Spinal cord (tissue), 10 donors: ENCODE results near the gene CERS4. TPM values are rescaled to one million over a fixed set of nuclear protein-coding genes. Genes with fewer than 3 reads are reported as not detected.
A peak's percentile ranks its signal among the peaks of the same experiment; 100 is the strongest.

Experiments used
- DNase-seq, 6 donors: peaks; one replicate each; pipeline versions ENCODE4 v3.0.0 to v3.0.0-alpha.2; 2013 to 2015; ENCODE audit warnings: low spot score in 6 of 6, low read depth in 4 of 6
- H3K27ac ChIP-seq: one replicate; pipeline ENCODE4 v1.5.1; 2013; ENCODE audit warnings: low read depth, low read length, control low read depth
- H3K27me3 ChIP-seq: one replicate; pipeline ENCODE4 v1.6.1; 2013; ENCODE audit warnings: low read length; ENCODE audit not compliant: control insufficient read depth, insufficient read depth
- H3K36me3 ChIP-seq: one replicate; pipeline ENCODE4 v1.6.1; 2013; ENCODE audit warnings: low read length; ENCODE audit not compliant: control insufficient read depth, insufficient read depth
- H3K4me1 ChIP-seq: one replicate; pipeline ENCODE4 v1.6.1; 2013; ENCODE audit warnings: low read length; ENCODE audit not compliant: control insufficient read depth, insufficient read depth
- H3K4me3 ChIP-seq: one replicate; pipeline ENCODE4 v1.5.1; 2013; ENCODE audit warnings: low read depth, low read length, control low read depth
- H3K9me3 ChIP-seq: one replicate; pipeline ENCODE4 v1.6.1; 2013; ENCODE audit warnings: low read length; ENCODE audit not compliant: control insufficient read depth, insufficient read depth
- WGBS: methylation state at CpG from one replicate; pipeline ENCODE4 v1.1.5; 2013; ENCODE audit warnings: missing lambda C conversion rate; ENCODE audit not compliant: insufficient coverage; 5-methylcytosine and 5-hydroxymethylcytosine counted together
- long read RNA-seq, 4 donors: transcript quantifications; one replicate each; lab custom pipeline, GENCODE V29; 2026
- polyA plus RNA-seq, 2 donors: library from polyadenylated mRNA; unstranded; fragments of 120-200 nt; gene quantifications; one replicate each; pipeline ENCODE4 v1.2.1, GENCODE V29; 2013; ENCODE audit not compliant: insufficient read length in 2 of 2
- total RNA-seq, 2 donors: library from RNA; depleted of rRNA in 1 of 2; stranded (reverse); fragments of 120-200 nt in 1 of 2; fragments of >200 nt in 1 of 2; gene quantifications; one replicate each; pipeline versions ENCODE4 v1.2.3 to v1.2.4, GENCODE V29; 2013 to 2014
- donor health status: healthy.

Gene CERS4, protein sequence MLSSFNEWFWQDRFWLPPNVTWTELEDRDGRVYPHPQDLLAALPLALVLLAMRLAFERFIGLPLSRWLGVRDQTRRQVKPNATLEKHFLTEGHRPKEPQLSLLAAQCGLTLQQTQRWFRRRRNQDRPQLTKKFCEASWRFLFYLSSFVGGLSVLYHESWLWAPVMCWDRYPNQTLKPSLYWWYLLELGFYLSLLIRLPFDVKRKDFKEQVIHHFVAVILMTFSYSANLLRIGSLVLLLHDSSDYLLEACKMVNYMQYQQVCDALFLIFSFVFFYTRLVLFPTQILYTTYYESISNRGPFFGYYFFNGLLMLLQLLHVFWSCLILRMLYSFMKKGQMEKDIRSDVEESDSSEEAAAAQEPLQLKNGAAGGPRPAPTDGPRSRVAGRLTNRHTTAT
- 10 to 100 TPM; 40.8 to 46.1 TPM for total RNA-seq
- 10 to 100 TPM; 50.6 to 62.2 TPM for polyA plus RNA-seq
- long read RNA-seq, donor 1, transcript CERS4-209 (11 exons, 1,637 nt) = major isoform, 5 of 28 reads
- long read RNA-seq, donor 1, partial matches to known transcripts = 20 of 28 reads
- long read RNA-seq, donor 1, other reads (novel, unspliced or antisense) = 0 of 28 reads
- long read RNA-seq, donor 2, partial matches to known transcripts = 0 of 2 reads
- long read RNA-seq, donor 2, other reads (novel, unspliced or antisense) = 0 of 2 reads
- long read RNA-seq, donor 3, partial matches to known transcripts = 9 of 12 reads
- long read RNA-seq, donor 3, other reads (novel, unspliced or antisense) = 0 of 12 reads
- long read RNA-seq, donor 4, transcript CERS4-201 (12 exons, 1,797 nt) = major isoform, 6 of 10 reads
- long read RNA-seq, donor 4, partial matches to known transcripts = 0 of 10 reads
- long read RNA-seq, donor 4, other reads (novel, unspliced or antisense) = 0 of 10 reads

DNA sequence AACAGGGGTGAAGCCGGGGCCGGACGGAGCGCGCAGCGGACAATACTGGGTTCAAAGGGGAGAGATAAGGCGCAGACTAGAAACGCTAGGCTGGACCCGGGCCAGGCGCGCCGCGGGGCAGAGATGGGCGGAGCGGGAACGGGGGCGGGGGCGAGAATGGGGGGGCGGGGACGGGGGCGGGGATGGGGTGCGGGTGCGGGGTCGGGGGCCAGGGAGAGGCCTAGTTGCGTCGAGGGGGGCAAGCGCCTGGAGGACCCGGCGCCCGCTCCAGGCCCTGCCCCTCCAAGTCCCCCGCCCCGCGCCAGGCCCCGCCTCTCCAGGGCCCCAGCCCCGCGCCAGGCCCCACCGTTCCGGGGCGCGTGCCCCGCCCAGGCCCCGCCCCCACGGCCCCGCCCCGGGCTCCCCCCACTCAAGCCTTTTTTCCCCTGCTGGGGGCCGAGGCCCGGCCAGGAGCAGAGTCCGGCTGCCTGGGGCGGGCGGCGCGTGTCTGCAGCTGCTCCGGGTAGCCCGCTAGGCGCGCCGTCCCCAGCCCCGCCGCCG is at the start of gene CERS4:
Gene CERS4, plus strand, starts transcription at position 449 of the 540 bp plus-strand sequence. CDS start 41,707 bp downstream, outside the sequence.
- WGBS = under 1% methylated on average over 30 of the region's 60 CpGs
- Histone ChIP-seq H3K27me3 (no peaks in the 10 kb centered on the region), H3K27ac (peak within 1 kb of the TSS; percentile 78), H3K4me1 (peaks cover 33% of the 10 kb centered on the region), H3K9me3 (no peaks in the 10 kb centered on the region), H3K36me3 (peaks cover 20% of the 10 kb centered on the region), H3K4me3 (peak within 1 kb of the TSS; percentile 61)
- DNase-seq = peak; percentile 13 to 89 (median 60)

DNA sequence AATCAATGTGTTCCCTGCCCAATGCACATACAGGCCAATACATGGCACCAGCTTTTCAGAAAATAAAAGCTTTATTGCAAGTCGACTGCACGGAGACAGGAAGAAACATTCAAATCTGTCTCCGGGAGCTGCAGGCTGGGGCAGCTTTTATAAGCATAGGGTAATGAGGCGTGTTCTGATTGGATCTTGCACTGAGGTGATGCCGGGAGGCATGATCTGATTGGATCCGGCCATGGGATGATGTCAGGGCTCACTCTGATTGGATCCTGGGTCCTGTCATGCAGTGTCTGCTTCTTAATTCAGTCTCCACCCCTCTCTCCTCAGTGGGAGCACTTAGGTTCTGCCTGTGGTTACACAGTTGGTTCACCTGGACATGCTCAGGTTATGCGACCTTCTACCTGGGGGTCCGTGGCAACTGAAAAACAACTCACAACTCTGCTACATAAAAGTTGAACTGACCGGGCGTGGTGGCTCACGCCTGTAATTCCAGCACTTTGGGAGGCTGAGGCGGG is 48.0 kb upstream of the CERS4 start:
- 42% methylated on average over 6 of the region's 12 CpGs for WGBS
- no peaks in the 10 kb centered on the region for H3K27me3 ChIP-seq
- peak in 2 of 6 donors; percentile 50 to 69 for DNase-seq
- no peak overlapping the region for H3K27ac ChIP-seq
- no peaks in the 10 kb centered on the region for H3K9me3 ChIP-seq
- no peaks in the 10 kb centered on the region for H3K36me3 ChIP-seq
- no peak overlapping the region for H3K4me3 ChIP-seq
- peaks cover 4% of the 10 kb centered on the region for H3K4me1 ChIP-seq

DNA sequence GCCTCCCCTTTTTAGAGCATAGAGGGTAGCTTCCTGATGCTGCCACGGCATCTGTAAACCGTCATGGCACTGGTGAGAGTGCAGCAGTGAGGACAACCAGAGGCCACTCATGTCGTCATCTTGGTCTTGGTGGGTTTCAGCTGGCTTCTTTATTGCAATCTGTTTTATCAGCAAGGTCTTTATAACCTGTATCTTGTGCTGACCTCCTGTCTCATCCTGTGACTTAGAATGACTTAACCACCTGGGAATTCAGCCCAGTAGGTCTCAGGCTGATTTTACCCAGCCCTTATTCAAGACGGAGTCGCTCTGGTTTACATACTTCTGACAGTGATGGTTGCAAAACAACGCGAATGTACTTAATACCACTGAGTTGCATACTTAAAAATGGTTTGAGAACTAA is 45.4 kb upstream of the CERS4 start:
- no peak for DNase-seq
- no peak overlapping the region for H3K4me3 ChIP-seq
- H3K9me3 ChIP-seq = no peaks in the 10 kb centered on the region
- no peak overlapping the region for H3K27ac ChIP-seq
- no peaks in the 10 kb centered on the region for H3K27me3 ChIP-seq
- WGBS = 49% methylated on average over 3 of the region's 7 CpGs
- H3K36me3 ChIP-seq = no peaks in the 10 kb centered on the region
- H3K4me1 ChIP-seq = peaks cover 4% of the 10 kb centered on the region

DNA sequence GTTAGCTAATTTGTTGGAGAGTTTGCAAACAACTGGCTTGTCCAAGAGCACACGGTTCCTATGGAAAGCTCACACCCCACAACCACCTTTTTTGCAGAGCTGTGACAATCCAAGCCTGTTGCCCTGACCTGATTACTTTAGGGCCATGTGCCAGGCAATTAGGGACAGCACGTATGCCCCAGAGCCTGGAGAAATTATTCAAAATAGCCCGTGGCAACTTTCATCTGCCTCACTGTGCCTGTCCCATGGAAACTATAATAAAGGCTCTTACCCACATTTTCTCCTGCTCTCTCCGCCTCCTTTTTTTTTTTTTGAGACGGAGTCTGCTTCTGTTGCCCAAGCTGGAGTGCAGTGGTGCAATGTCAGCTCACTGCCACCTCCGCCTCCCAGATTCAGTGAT is 41.2 kb upstream of the CERS4 start:
- no peaks in the 10 kb centered on the region for H3K4me1 ChIP-seq
- H3K36me3 ChIP-seq = no peaks in the 10 kb centered on the region
- WGBS = 32% methylated on average over 5 of the region's 6 CpGs
- no peaks in the 10 kb centered on the region for H3K27me3 ChIP-seq
- H3K9me3 ChIP-seq = no peaks in the 10 kb centered on the region
- no peak for DNase-seq
- H3K4me3 ChIP-seq = no peak overlapping the region
- H3K27ac ChIP-seq = no peak overlapping the region

GRCh38 chr19:8168537-8168936 is 40.6 kb upstream of the CERS4 start:
- Histone ChIP-seq H3K9me3 (no peaks in the 10 kb centered on the region), H3K4me3 (no peak overlapping the region), H3K27ac (no peak overlapping the region), H3K27me3 (no peaks in the 10 kb centered on the region), H3K36me3 (no peaks in the 10 kb centered on the region), H3K4me1 (no peaks in the 10 kb centered on the region)
- DNase-seq = no peak
- 90% methylated on average over 6 of the region's 7 CpGs for WGBS

GRCh38 chr19:8174706-8175105 is 34.5 kb upstream of the CERS4 start:
- Histone ChIP-seq H3K27ac (no peak overlapping the region), H3K36me3 (no peaks in the 10 kb centered on the region), H3K4me3 (no peak overlapping the region), H3K27me3 (no peaks in the 10 kb centered on the region), H3K4me1 (no peaks in the 10 kb centered on the region), H3K9me3 (no peaks in the 10 kb centered on the region)
- 97% methylated on average over 4 of the region's 9 CpGs for WGBS
- DNase-seq = no peak

GRCh38 chr19:8180018-8180417 is 29.2 kb upstream of the CERS4 start:
- DNase-seq = peak in 1 of 6 donors; percentile 16
- WGBS = 68% methylated on average over 2 of the region's 6 CpGs
- no peaks in the 10 kb centered on the region for H3K27me3 ChIP-seq

GRCh38 chr19:8184274-8184673 is 24.9 kb upstream of the CERS4 start:
- H3K4me1 ChIP-seq = no peaks in the 10 kb centered on the region
- no peak for DNase-seq
- no peaks in the 10 kb centered on the region for H3K36me3 ChIP-seq
- no peaks in the 10 kb centered on the region for H3K27me3 ChIP-seq
- no peaks in the 10 kb centered on the region for H3K9me3 ChIP-seq
- no peak overlapping the region for H3K27ac ChIP-seq
- H3K4me3 ChIP-seq = no peak overlapping the region
- 83% methylated on average over 2 of the region's 9 CpGs for WGBS

More at GRCh38 chr19:8180018-8180417, 29.2 kb upstream of the CERS4 start:
- Histone ChIP-seq H3K4me3 (no peak overlapping the region), H3K9me3 (no peaks in the 10 kb centered on the region), H3K36me3 (no peaks in the 10 kb centered on the region), H3K4me1 (no peaks in the 10 kb centered on the region), H3K27ac (no peak overlapping the region)

- Histone ChIP-seq H3K27ac (no peak overlapping the region), H3K9me3 (no peaks in the 10 kb centered on the region), H3K4me1 (no peaks in the 10 kb centered on the region), H3K4me3 (no peak overlapping the region), H3K27me3 (no peaks in the 10 kb centered on the region), H3K36me3 (no peaks in the 10 kb centered on the region)
- DNase-seq = no peak
- WGBS = 100% methylated on average over 1 of the region's 5 CpGs
Observed at GRCh38 chr19:8185343-8186068, 23.7 kb upstream of the CERS4 start.
